Aorta (tissue), 5 donors: Measurements from ENCODE around the gene ZNF41. TPM values are rescaled to one million over a fixed set of nuclear protein-coding genes. Genes with fewer than 3 reads are reported as not detected.

Source experiments
- ATAC-seq: fragments of 200-7000 bp; cut with Tn5 transposase; one replicate; pipeline ENCODE4 v1.9.1; 2022; ENCODE audit warnings: moderate library complexity; ENCODE audit not compliant: low FRiP score
- DNase-seq, 2 donors: peaks; one replicate each; pipeline ENCODE4 v3.0.0-alpha.2; 2020
- H3K27ac ChIP-seq, 2 donors: one replicate each; pipeline ENCODE4 v1.5.1; 2013; ENCODE audit warnings: low read length in 2 of 2, mild to moderate bottlenecking in 2 of 2, moderate library complexity in 2 of 2, control low read depth in 1 of 2, inconsistent platforms in 1 of 2, low read depth in 1 of 2
- H3K27me3 ChIP-seq, 2 donors: one replicate each; pipeline ENCODE4 v1.6.1; 2013; ENCODE audit warnings: control low read depth in 1 of 2, low read length in 1 of 2, mild to moderate bottlenecking in 1 of 2, moderate library complexity in 1 of 2; ENCODE audit not compliant: insufficient read depth in 2 of 2, control insufficient read depth in 1 of 2
- H3K36me3 ChIP-seq, 2 donors: one replicate each; pipeline ENCODE4 v1.6.1; 2013; ENCODE audit warnings: control low read depth in 1 of 2, low read length in 1 of 2, mild to moderate bottlenecking in 1 of 2; ENCODE audit not compliant: insufficient read depth in 2 of 2, control insufficient read depth in 1 of 2
- H3K4me1 ChIP-seq, 2 donors: one replicate each; pipeline ENCODE4 v1.6.1; 2013; ENCODE audit warnings: low read length in 2 of 2, control low read depth in 1 of 2, mild to moderate bottlenecking in 1 of 2, moderate library complexity in 1 of 2; ENCODE audit not compliant: insufficient read depth in 2 of 2, control insufficient read depth in 1 of 2
- H3K4me3 ChIP-seq, 2 donors: one replicate each; pipeline ENCODE4 v1.5.1; 2013; ENCODE audit warnings: low read length in 2 of 2, control low read depth in 1 of 2, mild to moderate bottlenecking in 1 of 2
- H3K9me3 ChIP-seq: one replicate; pipeline ENCODE4 v1.6.1; 2013; ENCODE audit warnings: mild to moderate bottlenecking, low read length; ENCODE audit not compliant: control insufficient read depth
- WGBS, 2 donors: extraction: QIAGEN DNeasy Blood & Tissue Kit; methylation state at CpG; one replicate each; pipeline ENCODE4 v1.1.7; 2013; 5-methylcytosine and 5-hydroxymethylcytosine counted together
- intact Hi-C, 2 donors: fragments of 100-400 bp; cut with DNase I; formaldehyde crosslinking; loops; one replicate each; pipeline versions ENCODE4 v1.14.2 to v1.15.0; 2022
- polyA plus RNA-seq, 2 donors: library from polyadenylated mRNA; stranded (reverse); fragments of 200-250 nt; gene quantifications; one replicate each; pipeline ENCODE4 v1.2.3, GENCODE V29; 2013
- total RNA-seq, 2 donors: library from RNA; stranded (reverse); fragmentation: NEBNext Ultra II Directional; extraction: Animal tissue kit (Norgen Biotek cat#: 25700); gene quantifications; one replicate each; pipeline ENCODE4 v1.2.1, GENCODE V29; 2021
- donor health status: healthy with polysubstance abuse.
- donor health status: Bipolar disorder and iron deficiency.
- donor health status: DM: no; HTN: no; CAD: no.
- donor health status: DM: no; HTN: no; CAD: no.
- donor health status: DM: yes; HTN: yes; CAD: no.

Gene ZNF41
- total and polyA plus RNA-seq, 4 donors = 1.1 to 12.6 (median 6.1) TPM

DNA sequence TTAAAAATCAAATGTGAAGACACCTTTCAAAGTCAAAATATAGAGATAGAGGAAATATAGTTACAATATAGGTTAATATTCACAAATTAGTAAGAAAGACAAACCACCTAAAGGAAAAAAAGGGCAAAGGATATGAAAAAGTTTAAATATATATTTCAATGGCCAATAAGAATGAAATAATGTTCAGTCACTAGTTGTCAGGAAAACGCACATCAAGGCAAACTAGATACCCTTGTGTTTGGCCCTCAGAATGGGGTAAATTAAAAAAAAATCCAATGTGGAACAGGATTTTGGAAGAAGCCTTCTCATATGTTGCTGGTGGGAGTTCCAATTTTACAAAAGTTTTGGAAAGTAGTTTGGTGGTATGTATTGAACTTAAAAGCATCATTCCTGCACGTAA, 2.4 kb downstream of the ZNF41 start:
- no peak for DNase-seq
- H3K9me3 ChIP-seq = no peaks in the 10 kb centered on the region
- no peak overlapping the region for H3K27ac ChIP-seq
- no peaks in the 10 kb centered on the region for H3K36me3 ChIP-seq
- 19 to 43% methylated on average over 2 of the region's 2 CpGs for WGBS, 2 donors
- no peaks in the 10 kb centered on the region for H3K27me3 ChIP-seq
- intact Hi-C loops = no loop called here
- H3K4me1 ChIP-seq = no peaks in the 10 kb centered on the region
- H3K4me3 ChIP-seq = no peak overlapping the region
- ATAC-seq = no peak

DNA sequence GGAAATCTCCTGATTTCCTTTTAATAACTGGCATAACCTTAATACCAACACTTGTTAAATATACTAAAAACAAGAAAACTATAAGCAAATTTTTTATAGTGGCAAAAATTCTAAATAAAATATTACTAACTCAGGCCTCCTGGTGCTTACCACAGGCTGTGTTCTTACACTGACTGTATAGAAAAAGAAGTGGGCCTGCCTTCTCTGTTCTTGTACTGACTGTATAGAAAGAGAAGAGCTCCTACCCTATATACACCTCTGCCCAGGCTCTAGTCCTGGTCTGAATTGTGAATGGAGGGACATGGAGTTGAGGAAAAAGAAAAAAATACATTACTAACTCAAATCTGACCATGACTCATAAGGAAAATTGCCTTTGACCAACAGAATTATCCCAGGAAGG, 7.5 kb downstream of the ZNF41 start:
- H3K27ac ChIP-seq = no peak overlapping the region
- H3K36me3 ChIP-seq = no peaks in the 10 kb centered on the region
- intact Hi-C loops = no loop called here
- no peaks in the 10 kb centered on the region for H3K9me3 ChIP-seq
- no peaks in the 10 kb centered on the region for H3K27me3 ChIP-seq
- no peak overlapping the region for H3K4me3 ChIP-seq
- H3K4me1 ChIP-seq = no peaks in the 10 kb centered on the region
- DNase-seq (no peak), ATAC-seq (no peak)

DNA sequence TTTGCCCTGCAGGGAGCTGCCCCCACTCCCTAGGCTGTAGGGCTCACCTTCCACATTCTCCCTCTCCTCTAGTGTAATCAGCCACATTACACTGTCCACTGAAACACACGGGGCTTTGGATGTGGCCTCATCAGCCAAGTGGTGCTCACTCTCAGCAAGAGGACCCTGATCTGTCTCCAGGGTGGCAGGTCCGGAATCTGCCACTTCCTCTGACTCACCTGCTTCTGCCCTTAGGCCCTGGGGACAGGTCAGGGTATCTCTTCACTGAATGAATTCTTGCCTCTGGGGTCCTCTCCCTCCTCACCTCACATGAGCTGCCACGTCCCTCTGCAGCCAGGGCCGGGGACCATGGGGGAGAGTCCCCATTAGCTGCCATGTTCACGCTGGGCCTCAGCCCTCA, 15.9 kb downstream of the ZNF41 start:
- ATAC-seq = no peak
- intact Hi-C loops = no loop called here
- 79 to 90% methylated on average over 5 of the region's 5 CpGs for WGBS, 2 donors

GRCh38 chrX:47460561-47460960, 22.5 kb downstream of the ZNF41 start:
- Histone ChIP-seq H3K4me3 (no peak overlapping the region), H3K4me1 (no peaks in the 10 kb centered on the region), H3K27ac (no peak overlapping the region), H3K36me3 (no peaks in the 10 kb centered on the region), H3K27me3 (no peaks in the 10 kb centered on the region), H3K9me3 (no peaks in the 10 kb centered on the region)
- ATAC-seq (no peak), DNase-seq (no peak)
- 54 to 91% methylated on average over 1 of the region's 1 CpG for WGBS, 2 donors
- intact Hi-C loops = no loop called here

More for the DNA sequence above, 15.9 kb downstream of the ZNF41 start:
- no peaks in the 10 kb centered on the region for H3K4me1 ChIP-seq
- H3K9me3 ChIP-seq = no peaks in the 10 kb centered on the region
- no peak overlapping the region for H3K4me3 ChIP-seq
- H3K27ac ChIP-seq = no peak overlapping the region
- DNase-seq = no peak
- no peaks in the 10 kb centered on the region for H3K27me3 ChIP-seq
- H3K36me3 ChIP-seq = peaks cover 0 to 5% of the 10 kb centered on the region in 2 donors

DNA sequence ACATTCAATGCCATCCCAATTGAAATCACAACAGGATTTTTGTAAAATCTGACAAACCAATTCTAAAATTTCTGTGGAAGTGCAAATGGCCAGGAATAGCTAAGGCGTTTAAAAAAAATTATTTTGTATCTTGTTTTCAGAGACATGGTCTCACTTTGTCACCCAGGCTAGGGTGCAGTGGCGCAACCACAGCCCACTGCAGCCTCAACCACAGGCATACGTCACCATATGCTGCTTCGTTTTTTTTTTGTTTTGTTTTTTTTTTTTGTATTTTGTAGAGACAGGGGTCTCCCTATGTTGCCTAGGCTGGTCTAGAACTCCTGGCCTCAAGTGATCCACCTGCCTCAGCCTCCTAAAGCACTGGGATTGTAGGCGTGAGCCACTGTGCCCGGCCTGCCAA, 24.5 kb downstream of the ZNF41 start:
- no peak for ATAC-seq
- H3K27ac ChIP-seq = no peak overlapping the region
- 82 to 94% methylated on average over 6 of the region's 6 CpGs for WGBS, 2 donors

GRCh38 chrX:47456080-47456479, 26.9 kb downstream of the ZNF41 start:
- DNase-seq (no peak), ATAC-seq (no peak)
- Histone ChIP-seq H3K36me3 (no peaks in the 10 kb centered on the region), H3K9me3 (no peaks in the 10 kb centered on the region), H3K27ac (no peak overlapping the region), H3K4me3 (no peak overlapping the region), H3K4me1 (no peaks in the 10 kb centered on the region), H3K27me3 (no peaks in the 10 kb centered on the region)
- 69 to 90% methylated on average over 6 of the region's 6 CpGs for WGBS, 2 donors
- intact Hi-C loops = no loop called here

More for the DNA sequence above, 24.5 kb downstream of the ZNF41 start:
- intact Hi-C loops = no loop called here
- no peak overlapping the region for H3K4me3 ChIP-seq
- no peak for DNase-seq
- H3K9me3 ChIP-seq = no peaks in the 10 kb centered on the region
- H3K36me3 ChIP-seq = no peaks in the 10 kb centered on the region
- H3K27me3 ChIP-seq = no peaks in the 10 kb centered on the region
- H3K4me1 ChIP-seq = no peaks in the 10 kb centered on the region

GRCh38 chrX:47452112-47452511, 30.9 kb downstream of the ZNF41 start:
- no peaks in the 10 kb centered on the region for H3K36me3 ChIP-seq
- 85 to 96% methylated on average over 8 of the region's 8 CpGs for WGBS, 2 donors

GRCh38 chrX:47448165-47448806, 34.7 kb downstream of the ZNF41 start:
- ATAC-seq = no peak

More at GRCh38 chrX:47452112-47452511, 30.9 kb downstream of the ZNF41 start:
- DNase-seq (no peak), ATAC-seq (no peak)
- H3K27ac ChIP-seq = no peak overlapping the region
- H3K9me3 ChIP-seq = peaks cover 4% of the 10 kb centered on the region
- no peak overlapping the region for H3K4me3 ChIP-seq
- intact Hi-C loops = no loop called here
- H3K27me3 ChIP-seq = no peaks in the 10 kb centered on the region
- H3K4me1 ChIP-seq = no peaks in the 10 kb centered on the region

GRCh38 chrX:47447607-47448006, 35.4 kb downstream of the ZNF41 start:
- no peak overlapping the region for H3K27ac ChIP-seq
- DNase-seq (no peak), ATAC-seq (no peak)
- H3K27me3 ChIP-seq = no peaks in the 10 kb centered on the region
- 90 to 99% methylated on average over 11 of the region's 11 CpGs for WGBS, 2 donors
- H3K36me3 ChIP-seq = no peaks in the 10 kb centered on the region
- intact Hi-C loops = no loop called here
- no peak overlapping the region for H3K4me3 ChIP-seq
- H3K4me1 ChIP-seq = no peaks in the 10 kb centered on the region
- peaks cover 5% of the 10 kb centered on the region for H3K9me3 ChIP-seq

More at GRCh38 chrX:47448165-47448806, 34.7 kb downstream of the ZNF41 start:
- 90 to 99% methylated on average over 6 of the region's 6 CpGs for WGBS, 2 donors
- H3K27me3 ChIP-seq = no peaks in the 10 kb centered on the region
- DNase-seq = no peak
- no peak overlapping the region for H3K4me3 ChIP-seq
- H3K36me3 ChIP-seq = no peaks in the 10 kb centered on the region
- peaks cover 5% of the 10 kb centered on the region for H3K9me3 ChIP-seq
- no peak overlapping the region for H3K27ac ChIP-seq
- H3K4me1 ChIP-seq = no peaks in the 10 kb centered on the region
- intact Hi-C loops = no loop called here
